ENCODE measurements around the gene SEPTIN12. TPM values are rescaled to one million over a fixed set of nuclear protein-coding genes. Genes with fewer than 3 reads are reported as not detected.

The SEPTIN12 gene
- total and polyA plus RNA-seq, 2 experiments from 2014 or later: not detected

- TF ChIP-seq, protein P1, sequence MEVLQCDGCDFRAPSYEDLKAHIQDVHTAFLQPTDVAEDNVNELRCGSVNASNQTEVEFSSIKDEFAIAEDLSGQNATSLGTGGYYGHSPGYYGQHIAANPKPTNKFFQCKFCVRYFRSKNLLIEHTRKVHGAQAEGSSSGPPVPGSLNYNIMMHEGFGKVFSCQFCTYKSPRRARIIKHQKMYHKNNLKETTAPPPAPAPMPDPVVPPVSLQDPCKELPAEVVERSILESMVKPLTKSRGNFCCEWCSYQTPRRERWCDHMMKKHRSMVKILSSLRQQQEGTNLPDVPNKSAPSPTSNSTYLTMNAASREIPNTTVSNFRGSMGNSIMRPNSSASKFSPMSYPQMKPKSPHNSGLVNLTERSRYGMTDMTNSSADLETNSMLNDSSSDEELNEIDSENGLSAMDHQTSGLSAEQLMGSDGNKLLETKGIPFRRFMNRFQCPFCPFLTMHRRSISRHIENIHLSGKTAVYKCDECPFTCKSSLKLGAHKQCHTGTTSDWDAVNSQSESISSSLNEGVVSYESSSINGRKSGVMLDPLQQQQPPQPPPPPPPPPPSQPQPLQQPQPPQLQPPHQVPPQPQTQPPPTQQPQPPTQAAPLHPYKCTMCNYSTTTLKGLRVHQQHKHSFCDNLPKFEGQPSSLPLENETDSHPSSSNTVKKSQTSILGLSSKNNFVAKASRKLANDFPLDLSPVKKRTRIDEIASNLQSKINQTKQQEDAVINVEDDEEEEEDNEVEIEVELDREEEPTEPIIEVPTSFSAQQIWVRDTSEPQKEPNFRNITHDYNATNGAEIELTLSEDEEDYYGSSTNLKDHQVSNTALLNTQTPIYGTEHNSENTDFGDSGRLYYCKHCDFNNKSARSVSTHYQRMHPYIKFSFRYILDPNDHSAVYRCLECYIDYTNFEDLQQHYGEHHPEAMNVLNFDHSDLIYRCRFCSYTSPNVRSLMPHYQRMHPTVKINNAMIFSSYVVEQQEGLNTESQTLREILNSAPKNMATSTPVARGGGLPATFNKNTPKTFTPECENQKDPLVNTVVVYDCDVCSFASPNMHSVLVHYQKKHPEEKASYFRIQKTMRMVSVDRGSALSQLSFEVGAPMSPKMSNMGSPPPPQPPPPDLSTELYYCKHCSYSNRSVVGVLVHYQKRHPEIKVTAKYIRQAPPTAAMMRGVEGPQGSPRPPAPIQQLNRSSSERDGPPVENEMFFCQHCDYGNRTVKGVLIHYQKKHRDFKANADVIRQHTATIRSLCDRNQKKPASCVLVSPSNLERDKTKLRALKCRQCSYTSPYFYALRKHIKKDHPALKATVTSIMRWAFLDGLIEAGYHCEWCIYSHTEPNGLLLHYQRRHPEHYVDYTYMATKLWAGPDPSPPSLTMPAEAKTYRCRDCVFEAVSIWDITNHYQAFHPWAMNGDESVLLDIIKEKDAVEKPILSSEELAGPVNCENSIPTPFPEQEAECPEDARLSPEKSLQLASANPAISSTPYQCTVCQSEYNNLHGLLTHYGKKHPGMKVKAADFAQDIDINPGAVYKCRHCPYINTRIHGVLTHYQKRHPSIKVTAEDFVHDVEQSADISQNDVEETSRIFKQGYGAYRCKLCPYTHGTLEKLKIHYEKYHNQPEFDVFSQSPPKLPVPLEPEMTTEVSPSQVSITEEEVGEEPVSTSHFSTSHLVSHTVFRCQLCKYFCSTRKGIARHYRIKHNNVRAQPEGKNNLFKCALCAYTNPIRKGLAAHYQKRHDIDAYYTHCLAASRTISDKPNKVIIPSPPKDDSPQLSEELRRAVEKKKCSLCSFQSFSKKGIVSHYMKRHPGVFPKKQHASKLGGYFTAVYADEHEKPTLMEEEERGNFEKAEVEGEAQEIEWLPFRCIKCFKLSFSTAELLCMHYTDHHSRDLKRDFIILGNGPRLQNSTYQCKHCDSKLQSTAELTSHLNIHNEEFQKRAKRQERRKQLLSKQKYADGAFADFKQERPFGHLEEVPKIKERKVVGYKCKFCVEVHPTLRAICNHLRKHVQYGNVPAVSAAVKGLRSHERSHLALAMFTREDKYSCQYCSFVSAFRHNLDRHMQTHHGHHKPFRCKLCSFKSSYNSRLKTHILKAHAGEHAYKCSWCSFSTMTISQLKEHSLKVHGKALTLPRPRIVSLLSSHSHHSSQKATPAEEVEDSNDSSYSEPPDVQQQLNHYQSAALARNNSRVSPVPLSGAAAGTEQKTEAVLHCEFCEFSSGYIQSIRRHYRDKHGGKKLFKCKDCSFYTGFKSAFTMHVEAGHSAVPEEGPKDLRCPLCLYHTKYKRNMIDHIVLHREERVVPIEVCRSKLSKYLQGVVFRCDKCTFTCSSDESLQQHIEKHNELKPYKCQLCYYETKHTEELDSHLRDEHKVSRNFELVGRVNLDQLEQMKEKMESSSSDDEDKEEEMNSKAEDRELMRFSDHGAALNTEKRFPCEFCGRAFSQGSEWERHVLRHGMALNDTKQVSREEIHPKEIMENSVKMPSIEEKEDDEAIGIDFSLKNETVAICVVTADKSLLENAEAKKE (CRISPR knock-in tag; IDR thresholded peaks at IDR 0.05): no peak
- TF ChIP-seq POLR2AphosphoS5 (IDR thresholded peaks at IDR 0.05; ENCODE audit: low read depth) (no peak), EZH2phosphoT487 (IDR thresholded peaks at IDR 0.05; ENCODE audit: unreplicated experiment) (no peak), CREB1 (CRISPR knock-in tag; IDR thresholded peaks at IDR 0.05; ENCODE audit: low read depth) (no peak), CTCF (conservative IDR thresholded peaks at IDR 0.05; ENCODE audit: low read depth in 2 of 2) (no peak), ZNF331 (CRISPR knock-in tag; IDR thresholded peaks at IDR 0.05; ENCODE audit: low read depth) (no peak)
Measured at GRCh38 chr16:4813251-4814003, 25.3 kb upstream of the SEPTIN12 start (continued).

- Histone ChIP-seq H3K27ac (ENCODE audit: low read depth) (no peak overlapping the region), H3K79me2 (replicated peaks; ENCODE audit: insufficient read depth) (0 out of 2 replicates have a peak, but pooled peaks cover 3% of the 10 kb centered on the region), H3K4me3 (no peak overlapping the region), H3K4me2 (no peak overlapping the region), H2AFZ (no peak overlapping the region), H3K27me3 (ENCODE audit: insufficient read depth) (no peaks in the 10 kb centered on the region), H3K4me1 (ENCODE audit: insufficient read depth) (no peaks in the 10 kb centered on the region), H3K36me3 (ENCODE audit: insufficient read depth) (peaks cover 28% of the 10 kb centered on the region), H3K9me2 (ENCODE audit: insufficient read depth) (no peaks in the 10 kb centered on the region), H4K20me1 (replicated peaks; ENCODE audit: insufficient read depth) (no peaks in the 10 kb centered on the region), H3F3A (replicated peaks; ENCODE audit: low read depth) (0 out of 2 replicates have a peak, but pooled peaks cover 12% of the 10 kb centered on the region)
- H3K9me3 Mint-ChIP-seq: no peaks in the 10 kb centered on the region
- no peak overlapping the region for H3K4me3 Mint-ChIP-seq
- H3K36me3 Mint-ChIP-seq (ENCODE audit: low read depth): peaks cover 81% of the 10 kb centered on the region
- peaks cover 7% of the 10 kb centered on the region for H3K27me3 Mint-ChIP-seq (ENCODE audit: insufficient read depth, low read depth, poor library complexity)
- H3K27ac Mint-ChIP-seq: no peak overlapping the region; the same call in 1 of the 2 replicates
- DNase-seq (ENCODE audit: low spot score) (no peak), ATAC-seq (no peak)
- no peaks in the 10 kb centered on the region for H3K4me1 Mint-ChIP-seq
- TF ChIP-seq, protein P2, sequence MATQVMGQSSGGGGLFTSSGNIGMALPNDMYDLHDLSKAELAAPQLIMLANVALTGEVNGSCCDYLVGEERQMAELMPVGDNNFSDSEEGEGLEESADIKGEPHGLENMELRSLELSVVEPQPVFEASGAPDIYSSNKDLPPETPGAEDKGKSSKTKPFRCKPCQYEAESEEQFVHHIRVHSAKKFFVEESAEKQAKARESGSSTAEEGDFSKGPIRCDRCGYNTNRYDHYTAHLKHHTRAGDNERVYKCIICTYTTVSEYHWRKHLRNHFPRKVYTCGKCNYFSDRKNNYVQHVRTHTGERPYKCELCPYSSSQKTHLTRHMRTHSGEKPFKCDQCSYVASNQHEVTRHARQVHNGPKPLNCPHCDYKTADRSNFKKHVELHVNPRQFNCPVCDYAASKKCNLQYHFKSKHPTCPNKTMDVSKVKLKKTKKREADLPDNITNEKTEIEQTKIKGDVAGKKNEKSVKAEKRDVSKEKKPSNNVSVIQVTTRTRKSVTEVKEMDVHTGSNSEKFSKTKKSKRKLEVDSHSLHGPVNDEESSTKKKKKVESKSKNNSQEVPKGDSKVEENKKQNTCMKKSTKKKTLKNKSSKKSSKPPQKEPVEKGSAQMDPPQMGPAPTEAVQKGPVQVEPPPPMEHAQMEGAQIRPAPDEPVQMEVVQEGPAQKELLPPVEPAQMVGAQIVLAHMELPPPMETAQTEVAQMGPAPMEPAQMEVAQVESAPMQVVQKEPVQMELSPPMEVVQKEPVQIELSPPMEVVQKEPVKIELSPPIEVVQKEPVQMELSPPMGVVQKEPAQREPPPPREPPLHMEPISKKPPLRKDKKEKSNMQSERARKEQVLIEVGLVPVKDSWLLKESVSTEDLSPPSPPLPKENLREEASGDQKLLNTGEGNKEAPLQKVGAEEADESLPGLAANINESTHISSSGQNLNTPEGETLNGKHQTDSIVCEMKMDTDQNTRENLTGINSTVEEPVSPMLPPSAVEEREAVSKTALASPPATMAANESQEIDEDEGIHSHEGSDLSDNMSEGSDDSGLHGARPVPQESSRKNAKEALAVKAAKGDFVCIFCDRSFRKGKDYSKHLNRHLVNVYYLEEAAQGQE (IDR thresholded peaks at IDR 0.05; ENCODE audit: unreplicated experiment): no peak
Measured at GRCh38 chr16:4811773-4812172, 23.6 kb upstream of the SEPTIN12 start.
